ENCODE data around the gene DDHD1.
A peak's percentile ranks its signal among the peaks of the same experiment; 100 is the strongest.
"Not testable (repeated sequence)": the region's sequence is repeated elsewhere in the genome, so short reads cannot be mapped to it uniquely, and the experiment has no call there.

DDHD1 gene

DNA sequence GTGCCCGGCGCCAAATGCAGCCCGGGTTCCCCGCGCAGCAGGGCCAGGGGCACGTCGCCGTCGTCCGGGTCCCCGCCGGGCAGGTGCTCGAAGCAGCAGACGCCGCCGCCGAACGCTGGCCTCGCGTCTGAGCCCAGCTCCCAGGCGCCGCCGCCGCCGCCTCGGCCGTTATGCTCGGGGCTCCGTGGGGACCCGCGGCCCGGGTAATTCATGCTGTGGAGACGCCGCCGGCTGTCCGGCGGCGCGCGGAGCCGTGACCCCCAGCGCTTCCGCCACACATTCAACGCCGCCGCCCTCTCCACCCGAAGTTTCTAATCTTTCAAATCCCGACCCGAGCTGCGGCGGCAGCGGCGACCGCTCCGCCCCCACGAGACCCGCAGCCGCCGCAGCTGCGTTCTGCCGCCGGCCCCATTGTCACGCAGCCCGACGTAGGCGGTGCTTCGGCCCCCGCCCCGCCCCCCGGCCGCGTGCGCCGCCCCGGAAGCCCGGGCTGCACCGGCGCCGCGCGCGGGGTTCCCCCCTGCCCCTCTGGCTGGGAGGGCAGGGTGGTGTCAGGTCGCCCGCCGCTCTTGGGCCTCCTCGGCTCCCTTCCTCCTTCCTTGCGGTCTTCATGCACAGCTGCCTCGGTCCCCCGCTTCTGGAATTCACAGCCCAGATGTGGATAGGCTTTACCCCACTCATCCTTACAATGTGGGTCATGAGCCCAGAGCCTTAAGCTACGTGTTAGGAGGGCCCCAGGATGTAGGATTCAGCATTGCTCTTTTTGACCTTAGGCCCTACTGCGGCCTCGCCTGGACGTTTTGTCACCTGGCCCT lies at the start of gene DDHD1:
Gene DDHD1, minus strand, starts transcription at position 437 of the 815 bp plus-strand sequence. Its CDS starts 225 bp downstream, at position 212.
- peak; percentile 92 for DNase-seq

DNA sequence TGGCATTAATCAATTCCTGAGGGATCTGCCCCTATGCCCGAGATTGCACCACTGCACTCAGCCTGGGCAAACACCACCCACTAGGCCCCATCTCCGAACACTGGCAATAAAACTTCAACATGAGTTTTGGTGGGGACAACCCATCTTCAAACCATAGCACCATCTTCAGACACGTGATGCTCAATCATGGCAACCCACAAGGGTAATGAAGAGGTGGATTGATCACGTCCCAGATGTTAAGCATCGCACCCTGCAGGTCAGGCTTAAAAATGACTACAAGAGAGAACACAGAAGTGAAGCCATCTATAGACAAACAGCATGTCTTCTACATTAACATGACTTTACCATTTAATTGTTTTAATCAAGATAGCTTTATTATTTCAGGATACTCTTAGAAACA lies 42.8 kb upstream of the DDHD1 start:
- no peak for DNase-seq

DNA sequence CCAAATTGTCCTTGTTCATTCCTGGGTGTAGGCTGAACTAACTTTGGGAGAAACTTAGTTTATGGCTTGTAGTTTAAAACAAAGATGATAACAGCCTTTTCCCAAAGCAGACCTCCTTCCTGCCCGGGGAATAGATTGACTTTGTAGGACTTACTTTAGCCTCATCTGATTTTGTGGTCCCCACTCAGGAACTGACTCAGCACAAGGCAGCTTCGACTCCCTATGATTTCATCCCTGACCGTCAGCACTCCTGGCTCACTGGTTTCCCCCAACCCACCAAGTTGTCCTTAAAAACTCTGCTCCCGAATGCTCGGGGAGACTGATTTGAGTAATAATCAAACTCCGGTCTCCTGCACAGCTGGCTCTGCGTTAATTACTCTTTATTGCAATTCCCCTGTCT lies 40.1 kb upstream of the DDHD1 start:
- DNase-seq, result no peak

DNA sequence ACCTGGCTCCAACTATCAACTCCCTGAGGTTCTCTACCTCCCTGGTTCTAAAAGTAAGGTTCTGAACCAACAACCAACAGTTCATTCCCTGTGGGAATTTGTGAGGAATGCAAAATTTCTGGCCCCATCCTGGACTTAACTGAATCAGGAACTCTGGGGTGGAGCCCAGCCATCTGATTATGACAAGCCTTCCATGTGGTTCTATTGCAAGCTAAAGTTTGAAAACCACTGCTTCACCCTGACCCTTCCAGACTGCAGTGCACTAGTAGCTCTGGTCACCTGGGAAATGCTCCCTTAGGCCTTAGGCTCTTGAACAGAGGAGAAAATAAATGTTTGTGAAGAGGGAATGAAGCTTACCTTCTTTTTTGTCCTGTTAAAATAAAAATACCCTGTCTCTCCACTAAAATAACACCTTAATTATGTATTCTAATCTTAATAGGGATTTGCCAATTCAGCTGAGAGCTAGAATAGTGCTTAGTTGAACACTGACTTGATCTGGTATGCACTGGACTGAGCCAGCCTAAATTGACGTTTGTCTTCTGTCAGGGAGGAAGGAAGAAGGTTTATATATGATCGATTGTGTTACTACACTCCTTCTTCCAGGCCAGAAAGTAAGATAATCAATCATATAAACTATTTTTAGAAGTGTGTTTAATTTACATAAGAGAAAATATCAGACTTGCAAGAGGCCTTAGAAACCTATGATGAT lies 39.1 kb upstream of the DDHD1 start:
- no peak for DNase-seq

DNA sequence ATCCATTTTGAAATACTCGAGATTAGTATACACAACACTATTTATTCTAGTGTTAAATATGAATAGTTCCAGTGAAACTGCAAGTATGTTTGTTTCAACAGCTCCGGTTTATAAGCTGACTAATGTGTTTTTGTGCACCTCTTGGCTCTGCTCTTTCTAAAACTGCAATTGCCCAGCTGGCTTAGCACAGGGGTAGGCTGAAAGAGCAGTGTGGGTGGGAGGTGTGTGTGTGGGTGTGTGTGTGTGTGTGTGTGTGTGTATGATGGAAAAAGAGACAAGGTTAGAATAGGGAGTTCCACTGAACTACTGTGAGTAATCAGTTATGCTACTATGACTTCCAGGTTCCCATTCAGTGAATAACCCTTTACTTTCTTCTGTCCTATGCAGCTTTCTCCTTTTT lies 37.8 kb upstream of the DDHD1 start:
- DNase-seq, result peak; percentile 72

DNA sequence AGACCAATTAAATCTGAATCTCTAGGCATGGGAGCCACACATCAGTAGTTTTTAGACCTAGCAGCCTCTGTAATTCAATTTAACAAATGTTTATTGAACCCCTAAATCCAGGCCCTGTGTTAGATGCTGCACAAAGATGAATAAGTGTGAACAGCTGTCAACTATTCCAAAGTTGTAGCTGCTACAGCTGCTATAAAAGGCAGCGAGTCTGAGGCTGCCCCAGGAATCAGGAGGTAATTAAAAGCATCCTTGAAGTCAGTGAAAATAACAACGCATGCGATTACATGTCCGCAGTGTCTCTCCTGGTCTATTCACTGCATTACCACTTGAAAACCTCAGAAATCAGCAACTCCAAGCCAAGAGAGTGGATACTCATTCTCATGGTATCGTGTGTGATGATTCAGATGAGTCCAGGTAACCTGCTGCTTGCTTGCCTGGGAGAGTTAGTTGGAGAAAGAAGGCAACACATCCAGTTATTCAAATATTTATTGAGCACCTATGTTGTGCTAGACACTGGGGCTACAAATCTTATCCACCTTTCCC lies 34.9 kb upstream of the DDHD1 start:
- no peak for DNase-seq

DNA sequence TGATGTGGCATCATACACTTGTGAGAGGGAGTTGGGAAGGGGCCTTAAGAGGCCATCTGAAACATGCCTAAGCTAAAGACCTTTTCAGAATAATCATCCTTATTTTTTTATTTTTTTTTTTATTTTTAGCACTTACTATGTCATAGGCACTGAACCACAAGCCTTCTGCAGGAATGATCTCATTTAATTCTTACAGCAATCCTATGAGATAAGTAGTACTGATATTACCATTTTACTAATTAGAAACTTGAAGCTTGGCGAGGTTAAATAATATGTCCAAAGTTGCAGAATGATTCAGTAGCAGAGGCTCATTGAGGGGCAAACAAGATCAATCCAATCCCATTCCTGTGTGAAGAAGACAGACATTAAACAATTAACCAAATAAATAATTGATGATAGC lies 33.4 kb upstream of the DDHD1 start:
- no peak for DNase-seq

DNA sequence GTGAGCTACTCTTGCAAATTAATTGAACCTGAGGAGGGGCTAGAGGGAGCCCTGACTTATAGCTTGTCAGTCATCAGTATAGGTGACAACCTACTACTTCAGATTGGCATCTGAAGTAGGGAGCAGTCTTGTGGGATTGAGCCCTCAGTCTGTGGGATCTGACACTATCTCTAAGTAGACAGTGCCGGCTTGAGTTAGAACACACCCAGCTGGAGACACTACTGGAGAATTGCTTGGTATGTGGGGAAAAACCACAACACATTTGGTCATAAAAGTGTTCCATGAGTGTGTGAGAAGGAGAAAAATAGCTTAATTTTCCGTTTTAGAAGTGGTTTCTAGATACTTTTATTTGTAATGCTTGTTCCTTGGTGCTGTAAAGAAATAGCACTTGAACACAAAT lies 30.5 kb upstream of the DDHD1 start:
- DNase-seq, result no peak

DNA sequence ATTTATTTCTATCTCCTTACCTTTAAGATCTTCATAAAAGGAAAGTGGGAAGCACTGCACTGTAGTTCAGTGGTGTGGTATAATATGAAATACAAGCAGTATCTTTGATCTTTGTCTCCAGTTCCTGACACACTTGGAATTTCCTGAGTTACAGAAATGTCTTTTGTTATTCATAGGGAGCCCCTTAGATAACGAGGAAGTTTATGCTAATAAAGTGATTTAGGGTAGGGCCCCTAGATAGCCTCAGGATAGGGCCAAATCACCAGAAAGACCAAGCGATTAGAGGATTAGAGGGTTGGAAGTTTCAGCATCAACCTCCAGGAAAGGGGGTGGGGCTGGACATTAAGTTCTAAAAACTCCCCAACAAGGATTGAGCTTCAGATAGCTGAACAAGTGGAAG lies 29.9 kb upstream of the DDHD1 start:
- DNase-seq, result no peak

DNA sequence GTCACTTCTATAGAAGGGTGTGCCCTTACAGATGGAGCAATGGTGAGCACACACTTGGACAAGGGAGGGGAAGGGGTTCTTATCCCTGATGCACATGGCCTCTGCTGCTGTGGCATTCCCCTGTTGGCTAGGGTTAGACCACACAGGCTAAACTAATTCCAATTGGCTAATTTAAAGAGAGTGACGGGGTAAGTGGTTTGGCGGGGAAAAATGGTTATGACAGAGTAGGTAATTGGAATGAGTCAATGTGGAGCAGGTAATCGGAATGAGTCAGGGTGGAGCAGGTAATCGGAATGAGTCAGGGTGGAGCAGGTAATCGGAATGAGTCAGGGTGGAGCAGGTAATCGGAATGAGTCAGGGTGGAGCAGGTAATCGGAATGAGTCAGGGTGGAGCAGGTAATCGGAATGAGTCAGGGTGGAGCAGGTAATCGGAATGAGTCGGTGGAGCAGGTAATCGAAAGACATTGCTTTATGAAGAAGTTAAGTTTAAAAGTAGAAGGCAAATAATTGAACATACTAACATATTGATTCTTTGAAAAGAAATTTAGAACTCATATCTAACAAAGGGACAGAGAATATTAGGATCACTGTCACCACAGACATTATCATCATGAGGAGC lies 28.4 kb upstream of the DDHD1 start:
- not testable (repeated sequence) for DNase-seq

DNA sequence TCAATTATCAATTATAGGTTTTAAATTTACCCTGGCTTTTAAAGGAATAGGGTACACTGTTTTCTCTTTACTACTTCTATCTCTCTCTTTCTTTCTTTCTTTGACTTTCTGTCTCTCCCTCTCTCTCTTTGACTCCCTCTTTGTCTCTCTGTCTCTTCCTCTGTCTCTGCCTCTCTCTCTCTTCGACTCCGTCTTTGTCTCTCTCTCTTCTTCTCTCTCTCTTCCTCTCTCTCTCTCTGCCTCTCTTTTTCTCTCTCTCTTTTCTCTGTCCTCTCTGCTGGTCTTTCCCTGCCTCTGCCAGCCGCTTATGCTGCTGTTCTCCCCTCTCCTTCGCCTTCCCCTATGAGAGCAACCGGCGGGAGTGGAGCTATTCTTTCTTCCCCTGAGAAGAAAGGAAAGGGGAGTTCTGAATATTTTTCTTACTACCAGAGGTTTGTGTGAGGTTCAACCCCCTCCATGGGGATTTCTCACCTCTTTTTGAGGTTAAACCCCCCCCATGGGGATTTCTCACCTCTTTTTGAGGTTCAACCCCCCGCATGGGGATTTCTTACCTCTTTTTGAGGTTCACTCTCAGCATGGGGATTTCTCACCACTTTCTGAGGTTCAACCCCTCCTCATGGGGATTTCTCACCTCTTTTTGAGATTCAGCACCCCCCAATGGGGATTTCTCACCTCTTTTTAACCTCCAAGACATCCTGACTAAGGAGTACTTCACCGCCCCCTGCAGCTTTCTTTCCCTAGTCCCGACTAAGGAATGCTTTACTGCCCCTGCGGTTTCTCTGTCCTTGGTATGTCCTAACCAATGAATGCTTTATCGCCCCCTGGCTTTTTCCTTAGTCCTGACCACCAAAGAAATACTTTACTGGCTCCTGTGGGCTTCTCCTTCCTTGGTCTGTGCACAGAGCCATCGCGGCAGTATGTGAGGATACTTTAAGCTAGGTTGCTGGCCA lies 27.4 kb upstream of the DDHD1 start:
- peak; percentile 68 for DNase-seq

DNA sequence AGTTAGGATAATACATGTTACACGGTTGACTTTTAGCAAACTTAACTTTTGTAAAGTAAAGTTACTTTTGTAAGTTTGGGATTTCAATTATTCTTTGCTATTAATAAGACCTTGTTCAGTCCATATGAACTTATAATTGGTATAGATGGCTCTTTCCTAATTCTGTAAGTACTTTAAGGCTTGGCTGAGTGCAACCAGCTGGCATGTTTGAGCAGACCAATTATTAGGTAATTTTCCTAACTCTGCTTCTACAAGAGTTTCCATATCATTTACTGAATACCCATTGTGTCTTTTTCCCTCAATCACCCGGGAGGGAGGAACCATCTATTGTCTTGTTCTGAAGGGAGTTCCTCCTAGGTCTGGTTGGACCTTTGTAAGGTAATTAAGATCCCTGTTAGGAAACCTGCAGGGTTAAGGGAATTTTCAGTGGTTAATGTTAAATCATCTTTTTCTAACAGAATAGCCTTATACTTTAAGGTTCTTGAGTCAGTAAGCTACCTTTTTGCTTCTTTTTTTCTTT lies 26.4 kb upstream of the DDHD1 start:
- not testable (repeated sequence) for DNase-seq

DNA sequence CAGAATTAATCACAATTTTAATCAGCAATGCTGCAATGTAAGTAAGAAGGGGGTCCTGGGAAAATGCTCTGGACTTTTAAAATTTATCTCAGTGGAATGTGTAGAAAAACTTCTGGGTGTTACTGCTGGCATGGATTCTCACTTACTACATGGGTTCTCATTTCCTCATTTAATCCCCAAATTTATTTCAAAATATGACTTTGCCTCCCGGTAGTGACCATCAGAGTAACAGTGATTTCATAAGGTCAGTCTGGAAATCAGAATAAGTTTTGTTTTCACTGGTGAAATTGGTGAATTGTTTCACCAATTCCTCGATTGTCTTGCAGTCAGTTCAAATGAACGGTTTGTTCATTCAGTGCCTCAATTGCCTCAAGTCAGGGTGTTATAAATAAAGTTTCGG lies 22.3 kb upstream of the DDHD1 start:
- no peak for DNase-seq

DNA sequence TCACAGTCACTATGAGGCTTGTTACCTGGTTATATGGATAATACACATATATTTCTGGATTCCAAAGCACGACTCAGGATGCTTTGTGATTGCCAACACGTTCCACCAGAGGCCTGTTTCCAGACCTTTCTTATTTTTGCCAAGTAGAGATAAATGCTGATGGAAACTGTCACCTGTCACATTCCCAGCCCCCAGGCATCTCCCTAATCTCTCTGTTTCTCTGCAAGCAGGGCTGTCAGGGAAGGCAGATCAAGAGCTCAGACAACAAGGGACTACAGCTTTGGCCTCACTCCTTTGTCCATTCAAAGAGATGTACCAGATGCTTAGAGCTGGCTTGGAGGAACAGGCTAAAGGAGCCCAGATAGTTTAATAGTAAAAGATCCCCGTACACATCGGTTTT lies 21.8 kb upstream of the DDHD1 start:
- DNase-seq, result no peak

DNA sequence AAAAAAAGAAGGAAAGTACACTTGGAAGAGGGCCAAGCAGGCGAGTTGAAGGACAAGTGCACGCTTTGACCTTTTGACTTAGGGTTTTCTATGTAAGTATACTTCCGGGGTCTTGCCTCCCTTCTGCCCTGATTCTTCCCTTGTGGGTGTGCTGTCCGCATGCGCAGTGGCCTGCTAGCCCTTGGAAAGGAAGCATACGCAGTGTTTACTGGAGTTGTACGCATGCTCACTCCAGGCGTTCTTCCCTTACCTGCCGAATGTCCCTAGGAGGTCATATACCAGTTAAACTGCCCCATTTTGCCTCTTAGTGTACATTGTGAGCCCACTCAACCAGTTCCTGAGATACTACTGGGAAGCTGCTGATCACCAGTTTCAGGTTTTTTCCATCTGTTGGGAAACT lies 15.7 kb upstream of the DDHD1 start:
- no peak for DNase-seq

DNA sequence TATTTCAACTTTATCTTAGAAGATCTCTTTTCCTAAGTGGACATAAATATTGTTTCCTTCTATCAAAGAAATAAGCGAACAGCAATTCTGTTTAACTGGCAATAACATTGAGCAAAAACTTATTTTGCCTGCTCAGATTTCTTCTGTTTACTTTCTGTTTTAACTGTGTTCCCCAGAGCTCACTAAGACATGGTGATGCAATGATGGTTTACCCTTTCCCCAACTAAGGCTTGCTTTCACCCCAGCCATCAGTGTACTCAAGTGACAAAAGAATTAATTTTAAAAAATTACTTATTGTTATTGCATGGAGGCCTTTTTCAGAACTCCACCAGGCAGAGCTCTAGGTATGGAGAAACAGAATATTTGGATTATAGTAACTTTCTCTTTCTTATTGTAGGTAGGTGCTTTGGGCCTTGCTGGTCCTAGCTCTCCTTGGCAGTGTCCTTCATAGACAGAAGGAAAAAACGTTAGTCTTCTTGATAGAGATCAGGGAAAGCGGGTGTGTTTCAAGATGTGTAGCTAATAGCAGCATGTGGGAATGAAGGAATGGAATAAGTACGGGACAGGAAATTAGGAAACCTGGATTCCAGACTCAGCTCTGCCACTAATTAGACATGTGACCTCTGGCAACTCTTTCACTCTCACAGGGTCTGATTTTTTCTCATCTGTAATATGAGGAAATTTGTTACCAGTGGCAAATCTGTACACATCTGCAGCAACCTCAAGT lies 14.6 kb upstream of the DDHD1 start:
- no peak for DNase-seq

DNA sequence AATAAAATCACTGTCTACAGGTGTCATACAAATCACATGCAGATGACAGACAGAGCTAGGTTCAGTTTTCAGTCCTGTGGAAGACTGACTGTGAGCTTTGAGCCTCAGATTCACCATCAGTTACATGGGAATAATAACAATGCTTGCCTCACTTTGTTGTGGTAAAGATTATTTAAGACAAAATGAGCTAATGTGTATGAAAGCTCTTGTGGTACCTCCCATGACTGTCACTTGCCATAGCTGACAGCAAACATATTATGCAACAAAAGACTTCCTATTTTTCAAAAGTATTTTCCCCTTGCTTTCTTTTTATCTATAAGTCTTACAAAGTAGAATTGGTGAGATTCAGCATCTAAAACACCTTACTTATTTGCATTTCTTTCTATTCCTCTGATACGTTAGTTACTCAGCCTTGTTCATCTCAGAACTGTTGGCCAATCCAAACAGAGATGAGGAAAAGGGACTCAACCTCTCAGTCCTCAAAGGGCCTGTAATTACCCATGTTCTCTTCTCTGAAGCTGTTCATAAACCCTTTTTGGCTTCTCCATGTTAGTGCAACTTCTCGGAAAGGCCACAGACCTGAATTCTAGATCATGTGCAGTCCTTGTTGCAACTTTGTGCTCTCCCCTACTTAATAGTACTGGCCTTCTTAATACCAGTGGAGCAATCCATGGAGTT lies 8.8 kb upstream of the DDHD1 start:
- no peak for DNase-seq

DNA sequence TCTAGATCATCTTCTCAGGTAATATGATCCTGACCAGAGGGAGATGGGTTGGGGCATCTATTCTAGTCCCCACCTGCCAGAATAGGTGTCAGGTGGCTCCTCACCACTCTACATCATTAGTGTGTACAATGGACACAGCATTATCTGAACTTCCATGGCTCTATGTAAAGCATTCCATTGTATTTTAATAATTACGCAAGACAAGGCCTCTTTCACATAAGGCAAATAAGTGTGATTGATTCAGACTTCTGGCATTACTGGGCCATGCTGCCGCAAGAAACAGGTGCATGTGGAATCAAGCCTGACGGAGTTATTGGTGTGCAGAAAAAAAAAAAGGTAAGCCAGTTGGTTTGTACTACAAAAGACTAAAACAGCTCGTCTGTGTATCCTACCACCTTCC lies 3.1 kb upstream of the DDHD1 start:
- no peak for DNase-seq

DNA sequence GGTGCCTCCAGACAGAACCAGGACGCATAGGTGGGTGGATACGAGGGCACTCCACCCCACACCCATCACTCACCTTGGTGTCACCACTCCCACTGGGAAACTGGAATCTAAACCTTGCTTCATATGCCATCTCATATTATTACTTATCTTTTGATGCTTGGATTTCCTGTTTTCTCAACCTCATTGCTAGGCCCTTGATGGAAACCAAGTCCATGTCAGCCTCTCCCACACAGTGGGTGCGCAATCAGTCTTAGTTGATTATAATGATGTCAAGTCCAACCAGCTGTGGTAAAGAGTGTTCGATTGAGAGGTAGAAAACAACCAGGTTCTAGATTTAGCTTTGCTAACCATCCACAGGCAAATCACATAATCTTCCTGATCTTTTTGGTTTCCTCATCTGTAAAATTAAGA lies 584 bp upstream of the DDHD1 start:
- DNase-seq, result no peak

DNA sequence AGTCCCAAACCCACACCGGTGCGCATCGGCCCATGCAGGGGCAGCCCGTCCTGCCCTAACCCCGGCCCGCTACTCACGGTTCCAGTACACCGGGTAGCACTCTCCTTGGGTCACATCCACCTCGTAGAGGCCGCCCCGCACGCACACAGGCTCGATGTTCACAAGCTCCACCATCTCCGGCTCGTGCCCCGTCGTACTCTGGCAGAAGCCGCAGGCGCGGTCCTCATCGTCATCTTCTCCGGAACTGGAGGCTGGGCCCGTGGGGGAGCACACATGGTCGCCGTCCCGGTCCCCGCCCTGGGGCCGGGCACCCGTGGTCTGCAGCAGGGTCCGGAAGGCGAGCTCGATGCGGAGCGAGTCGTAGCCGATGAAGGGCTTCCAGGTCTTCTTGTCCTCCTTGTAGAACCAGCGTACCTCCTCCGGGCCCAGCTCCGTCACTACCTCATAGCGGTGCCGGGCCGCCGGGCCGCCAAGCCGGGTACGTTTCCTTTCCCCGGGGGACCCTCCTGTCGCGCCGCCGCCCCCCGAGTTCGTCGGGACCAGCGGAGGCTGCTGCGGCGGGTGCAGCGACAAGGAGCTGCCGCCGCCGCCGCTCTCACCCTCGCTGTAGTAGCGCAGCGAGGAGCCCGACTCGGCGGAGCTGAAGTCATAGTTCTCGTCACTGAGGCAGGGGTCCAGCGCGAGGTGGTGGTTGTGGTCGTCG lies 788 bp downstream of the DDHD1 start:
- peak; percentile 89 for DNase-seq

All from activated CD8-positive, alpha-beta memory T cell treated with anti-CD3 and anti-CD28 coated beads for 24 hours (primary cell).